Heart right ventricle (tissue), 16 donors: ENCODE data around the gene ENTPD6. TPM values are rescaled to one million over a fixed set of nuclear protein-coding genes. Genes with fewer than 3 reads are reported as not detected.
A peak's percentile ranks its signal among the peaks of the same experiment; 100 is the strongest.

Source experiments
- ATAC-seq, 8 donors: fragments of 200-7000 bp; cut with Tn5 transposase; one replicate each; pipeline ENCODE4 v1.9.1; 2020; ENCODE audit warnings: mild to moderate bottlenecking in 8 of 8, moderate library complexity in 8 of 8, moderate number of reproducible peaks in 1 of 8
- DNase-seq, 2 donors: peaks; one replicate each; pipeline ENCODE4 v3.0.0-alpha.2; 2020
- H3K27ac ChIP-seq, 10 donors: fragments of 200-600 bp; sonication (generic) in 2 of 10; one replicate each; pipeline versions ENCODE4 v1.5.0 to v1.8.0; 2020 to 2022; ENCODE audit warnings: mild to moderate bottlenecking in 3 of 10
- H3K27me3 ChIP-seq, 7 donors: fragments of 200-600 bp; one replicate each; pipeline ENCODE4 v1.8.0; 2021 to 2022; ENCODE audit warnings: mild to moderate bottlenecking in 2 of 7
- H3K36me3 ChIP-seq, 9 donors: fragments of 200-600 bp; sonication (generic) in 1 of 9; one replicate each; pipeline versions ENCODE4 v1.5.0 to v1.8.0; 2020 to 2022; ENCODE audit warnings: mild to moderate bottlenecking in 2 of 9
- H3K4me1 ChIP-seq, 9 donors: fragments of 200-600 bp; sonication (generic) in 1 of 9; one replicate each; pipeline versions ENCODE4 v1.5.0 to v1.8.0; 2020 to 2022; ENCODE audit warnings: mild to moderate bottlenecking in 4 of 9
- H3K4me3 ChIP-seq, 10 donors: fragments of 200-600 bp; sonication (generic) in 2 of 10; one replicate each; pipeline versions ENCODE4 v1.5.0 to v1.8.0; 2020 to 2022; ENCODE audit warnings: mild to moderate bottlenecking in 7 of 10, moderate library complexity in 2 of 10
- H3K9me3 ChIP-seq, 11 donors: fragments of 200-600 bp in 10 of 11; sonication (generic) in 2 of 11; one replicate each; pipeline versions ENCODE4 v1.5.0 to v1.8.0; 2013 to 2022; ENCODE audit warnings: mild to moderate bottlenecking in 2 of 11, control low read depth in 1 of 11, moderate library complexity in 1 of 11
- CTCF ChIP-seq, 9 donors: fragments of 200-600 bp; sonication (generic) in 2 of 9; IDR thresholded peaks; one replicate each; pipeline versions ENCODE4 v1.5.0 to v1.8.0; 2021 to 2022; ENCODE audit warnings: antibody characterized with exemption in 9 of 9, mild to moderate bottlenecking in 5 of 9, moderate library complexity in 1 of 9
- WGBS, 2 donors: extraction: QIAGEN DNeasy Blood & Tissue Kit; methylation state at CpG; one replicate each; pipeline ENCODE4 v1.1.7; 2013; ENCODE audit warnings: inconsistent platforms in 1 of 2; 5-methylcytosine and 5-hydroxymethylcytosine counted together
- intact Hi-C, 10 donors: fragments of 100-400 bp; cut with DNase I; formaldehyde crosslinking; loops; one replicate each; pipeline versions ENCODE4 v1.11.1 to v1.14.2; 2022
- polyA plus RNA-seq, 2 donors: library from polyadenylated mRNA; stranded (reverse); fragments of 200-250 nt; gene quantifications; one replicate each; pipeline ENCODE4 v1.2.3, GENCODE V29; 2013
- total RNA-seq, 10 donors: library from RNA; stranded (reverse); fragmentation: NEBNext Ultra II Directional in 3 of 10; extraction: Animal tissue kit (Norgen Biotek cat#: 25700) in 3 of 10; gene quantifications; one replicate each; pipeline versions ENCODE4 v1.2.1 to v1.2.4, GENCODE V29; 2021 to 2023
- donor health status: Arrhythmogenic right ventricular cardiomyopathy.
- donor health status: ischemic (EF 13 %, LVEDD 7.1; RV severe dilation, severe dysfunction).
- donor health status: healthy with polysubstance abuse.
- donor health status: DM: no; HTN: yes; CAD: no.
- donor health status: DM: no; HTN: no; CAD: no.
- donor health status: ischemic (EF 25% LVEDD 6.9; RV normal size, moderate dysfunction).
- donor health status: ischemic (EF 25% LVEDD 5.7; RV mildly dilated, moderate dysfunction).
- donor health status: healthy.
- donor health status: DM: yes; HTN: yes; CAD: no.
- donor health status: Ischemic cardiomyopathy.
- donor health status: ischemic (EF 35%, LVEDD 5.7; RV mildly dilated, moderate dysfunction).
- donor health status: nonischemic (EF 11% LVEDD 7.7; RV severe dilation, severe dysfunction).
- donor health status: DM: yes; HTN: yes; CAD: no.
- donor health status: PGD.
- donor health status: ischemic (EF 29% LVEDD 5.4; RV normal size, mild dysfunction).
- donor health status: nonischemic (EF 23%, LVEDD 6.1; RV moderate dilation, normal function).

ENTPD6 gene
- total and polyA plus RNA-seq, 12 donors = 54.6 to 167 (median 84.8) TPM

DNA sequence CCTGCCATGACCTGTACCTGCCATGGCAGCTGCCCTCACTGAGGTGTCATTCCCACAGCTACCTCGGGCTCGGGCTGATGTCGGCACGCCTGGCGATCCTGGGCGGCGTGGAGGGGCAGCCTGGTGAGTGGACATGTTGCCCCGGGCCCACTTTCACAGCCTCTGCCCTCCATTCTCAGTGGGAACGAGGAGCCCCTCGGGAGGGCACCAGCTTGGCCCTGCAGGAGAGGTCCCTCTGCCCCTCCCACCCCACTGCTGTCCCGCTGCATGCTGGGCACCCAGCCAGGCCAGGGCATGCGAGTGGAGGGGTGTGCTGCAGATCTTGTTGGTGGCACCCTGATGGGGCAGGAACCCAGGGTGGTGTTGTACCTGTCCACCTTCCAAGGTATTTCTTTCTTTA is 23.0 kb downstream of the ENTPD6 start:
- Histone ChIP-seq H3K27ac (peak overlapping the region in 4 of 10 donors; percentile 18 to 94 (median 23)), H3K4me1 (peaks cover 18 to 73% (median 49%) of the 10 kb centered on the region in 9 donors), H3K4me3 (no peak overlapping the region), H3K9me3 (no peaks in the 10 kb centered on the region), H3K36me3 (peaks cover 0 to 90% (median 49%) of the 10 kb centered on the region in 9 donors), H3K27me3 (no peaks in the 10 kb centered on the region)
- intact Hi-C loops = no loop called here
- no peak for DNase-seq
- ATAC-seq = no peak
- 75 to 80% methylated on average over 12 of the region's 12 CpGs for WGBS, 2 donors
- no peak for TF ChIP-seq CTCF (IDR thresholded peaks at IDR 0.05)

- 91 to 98% methylated on average over 7 of the region's 7 CpGs for WGBS, 2 donors
- Histone ChIP-seq H3K36me3 (peaks cover 0 to 89% (median 40%) of the 10 kb centered on the region in 9 donors), H3K4me1 (peaks cover 18 to 76% (median 53%) of the 10 kb centered on the region in 9 donors), H3K27ac (peak overlapping the region in 4 of 10 donors; percentile 69 to 94 (median 81)), H3K4me3 (no peak overlapping the region), H3K9me3 (no peaks in the 10 kb centered on the region), H3K27me3 (no peaks in the 10 kb centered on the region)
- ATAC-seq (no peak), DNase-seq (no peak)
- intact Hi-C loops = no loop called here
- no peak for TF ChIP-seq CTCF (IDR thresholded peaks at IDR 0.05)
Measured at GRCh38 chr20:25219365-25219764, 23.9 kb downstream of the ENTPD6 start.

GRCh38 chr20:25220021-25220730 is 24.7 kb downstream of the ENTPD6 start:
- Histone ChIP-seq H3K9me3 (no peaks in the 10 kb centered on the region), H3K27ac (peak overlapping the region in 9 of 10 donors; percentile 3 to 94 (median 69)), H3K4me3 (no peak overlapping the region), H3K36me3 (peaks cover 0 to 87% (median 34%) of the 10 kb centered on the region in 9 donors), H3K27me3 (no peaks in the 10 kb centered on the region), H3K4me1 (peaks cover 18 to 83% (median 54%) of the 10 kb centered on the region in 9 donors)
- peak in 6 of 9 donors; percentile 7 to 33 (median 25) for TF ChIP-seq CTCF (IDR thresholded peaks at IDR 0.05)
- DNase-seq (no peak), ATAC-seq (peak in 1 of 8 donors; percentile 11)
- intact Hi-C loops = no loop called here
- 83 to 86% methylated on average over 16 of the region's 16 CpGs for WGBS, 2 donors

DNA sequence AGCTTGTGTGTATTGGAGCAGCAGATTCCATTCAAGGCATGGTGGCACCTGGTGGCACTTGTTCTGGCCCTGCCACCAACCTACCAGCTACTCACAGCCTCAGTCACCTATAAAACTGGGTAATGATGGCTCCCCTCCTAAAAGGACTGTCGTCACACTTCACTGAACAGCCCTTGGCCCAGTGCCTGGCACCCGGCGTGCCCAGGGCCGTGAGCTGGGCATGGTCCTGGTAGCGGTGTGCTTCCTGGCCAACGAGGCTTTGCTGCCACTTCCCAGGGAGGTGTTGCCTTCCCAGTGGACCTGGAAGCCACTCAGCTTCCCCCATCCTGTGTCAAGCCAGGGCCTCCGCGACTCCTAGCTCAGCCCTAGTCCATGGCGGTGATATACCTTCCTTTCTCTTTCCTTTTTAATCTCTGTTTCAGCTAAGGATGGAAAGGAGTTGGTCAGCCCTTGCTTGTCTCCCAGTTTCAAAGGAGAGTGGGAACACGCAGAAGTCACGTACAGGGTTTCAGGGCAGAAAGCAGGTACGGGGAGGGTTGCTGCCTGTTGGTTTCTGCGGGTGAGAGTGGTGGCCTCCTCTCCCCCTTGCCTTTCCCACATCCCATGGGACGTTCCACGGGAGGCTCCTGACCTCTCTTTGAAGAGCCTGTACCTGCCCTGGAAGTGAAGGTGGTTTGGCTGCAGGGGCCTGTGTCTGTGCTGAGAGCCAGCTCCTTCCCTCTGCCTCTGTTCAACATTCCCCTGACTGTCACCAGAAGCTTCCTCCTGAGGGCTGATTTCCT is 25.5 kb downstream of the ENTPD6 start:
- intact Hi-C loops = no loop called here
- Histone ChIP-seq H3K9me3 (no peaks in the 10 kb centered on the region), H3K27ac (peak overlapping the region in 9 of 10 donors; percentile 55 to 94 (median 69)), H3K4me3 (no peak overlapping the region), H3K4me1 (peaks cover 16 to 83% (median 56%) of the 10 kb centered on the region in 9 donors), H3K27me3 (no peaks in the 10 kb centered on the region), H3K36me3 (peaks cover 0 to 87% (median 28%) of the 10 kb centered on the region in 9 donors)
- TF ChIP-seq CTCF (IDR thresholded peaks at IDR 0.05) = no peak
- DNase-seq (peak in 1 of 2 donors; percentile 77), ATAC-seq (peak; percentile 18 to 79 (median 58))
- 57 to 69% methylated on average over 15 of the region's 15 CpGs for WGBS, 2 donors
